ENCODE data around the gene ENAH. TPM values are rescaled to one million over a fixed set of nuclear protein-coding genes. Genes with fewer than 3 reads are reported as not detected.

Gene ENAH
- total and polyA plus RNA-seq, 2 experiments from 2014 or later: 109 to 184 TPM

DNA sequence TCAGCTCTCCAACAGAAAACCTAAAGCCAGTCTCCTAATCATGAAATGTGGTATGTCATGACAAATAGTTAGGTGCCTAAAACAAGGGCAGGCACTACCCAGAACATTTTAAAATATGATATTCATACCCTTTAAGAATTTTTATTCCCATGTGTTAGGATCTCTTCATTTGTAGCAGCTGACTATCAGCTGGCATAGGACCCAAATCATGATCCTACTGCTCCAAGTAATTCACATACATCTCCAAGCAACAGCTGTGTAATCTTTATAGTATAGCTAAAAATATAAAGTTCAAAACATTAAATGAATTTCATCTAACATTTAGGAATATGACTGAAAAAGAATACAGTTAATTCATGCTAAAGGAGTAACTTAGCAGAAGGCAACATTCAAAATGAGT, 57.5 kb downstream of the ENAH start:
- no peak overlapping the region for H3K27ac ChIP-seq (ENCODE audit: low read depth)
- H3K79me2 ChIP-seq (replicated peaks; ENCODE audit: insufficient read depth): peaks cover 100% of the 10 kb centered on the region
- no peaks in the 10 kb centered on the region for H3K27me3 ChIP-seq (ENCODE audit: insufficient read depth)
- ATAC-seq (no peak), DNase-seq (ENCODE audit: low spot score) (no peak)
- Mint-ChIP-seq H3K4me1 (peaks cover 49% of the 10 kb centered on the region), H3K36me3 (ENCODE audit: low read depth) (peaks cover 16% of the 10 kb centered on the region), H3K27me3 (ENCODE audit: insufficient read depth, low read depth, poor library complexity) (peaks cover 3% of the 10 kb centered on the region), H3K4me3 (no peak overlapping the region), H3K27ac (no peak overlapping the region), H3K9me3 (peaks cover 7% of the 10 kb centered on the region; the same call in 2 of the 3 replicates)
- no peak overlapping the region for H2AFZ ChIP-seq
- H4K20me1 ChIP-seq (replicated peaks; ENCODE audit: insufficient read depth): peaks cover 70% of the 10 kb centered on the region
- no peak overlapping the region for H3K4me2 ChIP-seq
- H3K4me1 ChIP-seq (ENCODE audit: insufficient read depth): peaks cover 12% of the 10 kb centered on the region; the same call in 1 of the 2 replicates
- H3K9me2 ChIP-seq (ENCODE audit: insufficient read depth): no peaks in the 10 kb centered on the region
- H3F3A ChIP-seq (replicated peaks; ENCODE audit: low read depth): no peaks in the 10 kb centered on the region
- no peaks in the 10 kb centered on the region for H3K36me3 ChIP-seq (ENCODE audit: insufficient read depth)
- TF ChIP-seq, protein P1, sequence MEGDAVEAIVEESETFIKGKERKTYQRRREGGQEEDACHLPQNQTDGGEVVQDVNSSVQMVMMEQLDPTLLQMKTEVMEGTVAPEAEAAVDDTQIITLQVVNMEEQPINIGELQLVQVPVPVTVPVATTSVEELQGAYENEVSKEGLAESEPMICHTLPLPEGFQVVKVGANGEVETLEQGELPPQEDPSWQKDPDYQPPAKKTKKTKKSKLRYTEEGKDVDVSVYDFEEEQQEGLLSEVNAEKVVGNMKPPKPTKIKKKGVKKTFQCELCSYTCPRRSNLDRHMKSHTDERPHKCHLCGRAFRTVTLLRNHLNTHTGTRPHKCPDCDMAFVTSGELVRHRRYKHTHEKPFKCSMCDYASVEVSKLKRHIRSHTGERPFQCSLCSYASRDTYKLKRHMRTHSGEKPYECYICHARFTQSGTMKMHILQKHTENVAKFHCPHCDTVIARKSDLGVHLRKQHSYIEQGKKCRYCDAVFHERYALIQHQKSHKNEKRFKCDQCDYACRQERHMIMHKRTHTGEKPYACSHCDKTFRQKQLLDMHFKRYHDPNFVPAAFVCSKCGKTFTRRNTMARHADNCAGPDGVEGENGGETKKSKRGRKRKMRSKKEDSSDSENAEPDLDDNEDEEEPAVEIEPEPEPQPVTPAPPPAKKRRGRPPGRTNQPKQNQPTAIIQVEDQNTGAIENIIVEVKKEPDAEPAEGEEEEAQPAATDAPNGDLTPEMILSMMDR (conservative IDR thresholded peaks at IDR 0.05; ENCODE audit: low read depth in 2 of 2): no peak
- TF ChIP-seq, protein P2, sequence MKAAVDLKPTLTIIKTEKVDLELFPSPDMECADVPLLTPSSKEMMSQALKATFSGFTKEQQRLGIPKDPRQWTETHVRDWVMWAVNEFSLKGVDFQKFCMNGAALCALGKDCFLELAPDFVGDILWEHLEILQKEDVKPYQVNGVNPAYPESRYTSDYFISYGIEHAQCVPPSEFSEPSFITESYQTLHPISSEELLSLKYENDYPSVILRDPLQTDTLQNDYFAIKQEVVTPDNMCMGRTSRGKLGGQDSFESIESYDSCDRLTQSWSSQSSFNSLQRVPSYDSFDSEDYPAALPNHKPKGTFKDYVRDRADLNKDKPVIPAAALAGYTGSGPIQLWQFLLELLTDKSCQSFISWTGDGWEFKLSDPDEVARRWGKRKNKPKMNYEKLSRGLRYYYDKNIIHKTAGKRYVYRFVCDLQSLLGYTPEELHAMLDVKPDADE (IDR thresholded peaks at IDR 0.05): no peak
- H3K4me3 ChIP-seq: no peak overlapping the region

DNA sequence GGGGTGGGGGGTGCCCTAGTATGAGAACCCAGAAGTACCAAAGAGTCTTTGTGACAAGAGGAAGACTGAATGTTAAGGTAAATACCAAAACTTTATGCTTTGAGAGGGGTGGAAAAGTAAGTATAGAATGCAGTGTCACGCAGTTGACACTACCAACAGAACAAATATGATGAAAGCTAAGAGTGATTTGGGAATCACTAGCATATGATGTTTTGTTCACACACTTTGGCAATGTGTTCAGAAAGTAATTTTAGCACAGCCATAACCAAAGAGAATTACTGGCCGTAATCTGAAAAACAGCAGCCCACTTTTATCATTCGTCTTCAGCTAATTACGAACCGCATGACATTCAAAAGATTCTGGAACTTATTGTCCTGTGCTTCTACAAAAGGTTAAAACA, 59.5 kb downstream of the ENAH start:
- Histone ChIP-seq H3K4me3 (no peak overlapping the region), H3K9me2 (ENCODE audit: insufficient read depth) (no peaks in the 10 kb centered on the region), H3K27me3 (ENCODE audit: insufficient read depth) (no peaks in the 10 kb centered on the region), H4K20me1 (replicated peaks; ENCODE audit: insufficient read depth) (peaks cover 72% of the 10 kb centered on the region), H3K4me2 (no peak overlapping the region), H3K79me2 (replicated peaks; ENCODE audit: insufficient read depth) (peaks cover 100% of the 10 kb centered on the region), H3K4me1 (ENCODE audit: insufficient read depth) (peaks cover 21% of the 10 kb centered on the region), H2AFZ (no peak overlapping the region), H3K36me3 (ENCODE audit: insufficient read depth) (no peaks in the 10 kb centered on the region), H3K27ac (ENCODE audit: low read depth) (no peak overlapping the region; the same call in 1 of the 2 replicates), H3F3A (replicated peaks; ENCODE audit: low read depth) (no peaks in the 10 kb centered on the region)
- DNase-seq (ENCODE audit: low spot score): no peak
- Mint-ChIP-seq H3K27me3 (ENCODE audit: insufficient read depth, low read depth, poor library complexity) (peaks cover 4% of the 10 kb centered on the region), H3K4me3 (no peak overlapping the region), H3K36me3 (ENCODE audit: low read depth) (no peaks in the 10 kb centered on the region; the same call in 2 of the 3 replicates), H3K4me1 (peaks cover 53% of the 10 kb centered on the region), H3K9me3 (no peaks in the 10 kb centered on the region), H3K27ac (no peak overlapping the region)
- ATAC-seq: no peak
- TF ChIP-seq, protein P1 (conservative IDR thresholded peaks at IDR 0.05; ENCODE audit: low read depth in 2 of 2): no peak
- TF ChIP-seq POLR2AphosphoS5 (IDR thresholded peaks at IDR 0.05; ENCODE audit: low read depth) (no peak), ZNF331 (CRISPR knock-in tag; IDR thresholded peaks at IDR 0.05; ENCODE audit: low read depth) (no peak), JUNB (IDR thresholded peaks at IDR 0.05; ENCODE audit: unreplicated experiment) (no peak), EZH2 (IDR thresholded peaks at IDR 0.05; ENCODE audit: low read depth, unreplicated experiment) (no peak), CREB1 (CRISPR knock-in tag; IDR thresholded peaks at IDR 0.05; ENCODE audit: low read depth) (no peak), STAT1 (IDR thresholded peaks at IDR 0.05; ENCODE audit: unreplicated experiment) (no peak)
- TF ChIP-seq, protein P2 (IDR thresholded peaks at IDR 0.05): no peak
- TF ChIP-seq, protein P3, sequence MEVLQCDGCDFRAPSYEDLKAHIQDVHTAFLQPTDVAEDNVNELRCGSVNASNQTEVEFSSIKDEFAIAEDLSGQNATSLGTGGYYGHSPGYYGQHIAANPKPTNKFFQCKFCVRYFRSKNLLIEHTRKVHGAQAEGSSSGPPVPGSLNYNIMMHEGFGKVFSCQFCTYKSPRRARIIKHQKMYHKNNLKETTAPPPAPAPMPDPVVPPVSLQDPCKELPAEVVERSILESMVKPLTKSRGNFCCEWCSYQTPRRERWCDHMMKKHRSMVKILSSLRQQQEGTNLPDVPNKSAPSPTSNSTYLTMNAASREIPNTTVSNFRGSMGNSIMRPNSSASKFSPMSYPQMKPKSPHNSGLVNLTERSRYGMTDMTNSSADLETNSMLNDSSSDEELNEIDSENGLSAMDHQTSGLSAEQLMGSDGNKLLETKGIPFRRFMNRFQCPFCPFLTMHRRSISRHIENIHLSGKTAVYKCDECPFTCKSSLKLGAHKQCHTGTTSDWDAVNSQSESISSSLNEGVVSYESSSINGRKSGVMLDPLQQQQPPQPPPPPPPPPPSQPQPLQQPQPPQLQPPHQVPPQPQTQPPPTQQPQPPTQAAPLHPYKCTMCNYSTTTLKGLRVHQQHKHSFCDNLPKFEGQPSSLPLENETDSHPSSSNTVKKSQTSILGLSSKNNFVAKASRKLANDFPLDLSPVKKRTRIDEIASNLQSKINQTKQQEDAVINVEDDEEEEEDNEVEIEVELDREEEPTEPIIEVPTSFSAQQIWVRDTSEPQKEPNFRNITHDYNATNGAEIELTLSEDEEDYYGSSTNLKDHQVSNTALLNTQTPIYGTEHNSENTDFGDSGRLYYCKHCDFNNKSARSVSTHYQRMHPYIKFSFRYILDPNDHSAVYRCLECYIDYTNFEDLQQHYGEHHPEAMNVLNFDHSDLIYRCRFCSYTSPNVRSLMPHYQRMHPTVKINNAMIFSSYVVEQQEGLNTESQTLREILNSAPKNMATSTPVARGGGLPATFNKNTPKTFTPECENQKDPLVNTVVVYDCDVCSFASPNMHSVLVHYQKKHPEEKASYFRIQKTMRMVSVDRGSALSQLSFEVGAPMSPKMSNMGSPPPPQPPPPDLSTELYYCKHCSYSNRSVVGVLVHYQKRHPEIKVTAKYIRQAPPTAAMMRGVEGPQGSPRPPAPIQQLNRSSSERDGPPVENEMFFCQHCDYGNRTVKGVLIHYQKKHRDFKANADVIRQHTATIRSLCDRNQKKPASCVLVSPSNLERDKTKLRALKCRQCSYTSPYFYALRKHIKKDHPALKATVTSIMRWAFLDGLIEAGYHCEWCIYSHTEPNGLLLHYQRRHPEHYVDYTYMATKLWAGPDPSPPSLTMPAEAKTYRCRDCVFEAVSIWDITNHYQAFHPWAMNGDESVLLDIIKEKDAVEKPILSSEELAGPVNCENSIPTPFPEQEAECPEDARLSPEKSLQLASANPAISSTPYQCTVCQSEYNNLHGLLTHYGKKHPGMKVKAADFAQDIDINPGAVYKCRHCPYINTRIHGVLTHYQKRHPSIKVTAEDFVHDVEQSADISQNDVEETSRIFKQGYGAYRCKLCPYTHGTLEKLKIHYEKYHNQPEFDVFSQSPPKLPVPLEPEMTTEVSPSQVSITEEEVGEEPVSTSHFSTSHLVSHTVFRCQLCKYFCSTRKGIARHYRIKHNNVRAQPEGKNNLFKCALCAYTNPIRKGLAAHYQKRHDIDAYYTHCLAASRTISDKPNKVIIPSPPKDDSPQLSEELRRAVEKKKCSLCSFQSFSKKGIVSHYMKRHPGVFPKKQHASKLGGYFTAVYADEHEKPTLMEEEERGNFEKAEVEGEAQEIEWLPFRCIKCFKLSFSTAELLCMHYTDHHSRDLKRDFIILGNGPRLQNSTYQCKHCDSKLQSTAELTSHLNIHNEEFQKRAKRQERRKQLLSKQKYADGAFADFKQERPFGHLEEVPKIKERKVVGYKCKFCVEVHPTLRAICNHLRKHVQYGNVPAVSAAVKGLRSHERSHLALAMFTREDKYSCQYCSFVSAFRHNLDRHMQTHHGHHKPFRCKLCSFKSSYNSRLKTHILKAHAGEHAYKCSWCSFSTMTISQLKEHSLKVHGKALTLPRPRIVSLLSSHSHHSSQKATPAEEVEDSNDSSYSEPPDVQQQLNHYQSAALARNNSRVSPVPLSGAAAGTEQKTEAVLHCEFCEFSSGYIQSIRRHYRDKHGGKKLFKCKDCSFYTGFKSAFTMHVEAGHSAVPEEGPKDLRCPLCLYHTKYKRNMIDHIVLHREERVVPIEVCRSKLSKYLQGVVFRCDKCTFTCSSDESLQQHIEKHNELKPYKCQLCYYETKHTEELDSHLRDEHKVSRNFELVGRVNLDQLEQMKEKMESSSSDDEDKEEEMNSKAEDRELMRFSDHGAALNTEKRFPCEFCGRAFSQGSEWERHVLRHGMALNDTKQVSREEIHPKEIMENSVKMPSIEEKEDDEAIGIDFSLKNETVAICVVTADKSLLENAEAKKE (CRISPR knock-in tag; IDR thresholded peaks at IDR 0.05): no peak
